Fibroblast of peridontal ligament (primary cell): ENCODE measurements around the gene GRID1.

ENCODE experiments used
- DNase-seq: peaks from one replicate; pipeline ENCODE4 v3.0.0-alpha.2; 2010; ENCODE audit errors: extremely low read depth

The GRID1 gene

GRCh38 chr10:85926986-85927385 lies 439.6 kb downstream of the GRID1 start:
- DNase-seq = no peak

GRCh38 chr10:85926136-85926535 lies 440.5 kb downstream of the GRID1 start:
- DNase-seq = no peak

GRCh38 chr10:85925201-85925750 lies 441.3 kb downstream of the GRID1 start:
- DNase-seq = no peak

- no peak for DNase-seq
These were observed 442.1 kb downstream of the GRID1 start for GRCh38 chr10:85924382-85925102.

- DNase-seq = no peak
These were observed 444.1 kb downstream of the GRID1 start for GRCh38 chr10:85922356-85923129.

DNA sequence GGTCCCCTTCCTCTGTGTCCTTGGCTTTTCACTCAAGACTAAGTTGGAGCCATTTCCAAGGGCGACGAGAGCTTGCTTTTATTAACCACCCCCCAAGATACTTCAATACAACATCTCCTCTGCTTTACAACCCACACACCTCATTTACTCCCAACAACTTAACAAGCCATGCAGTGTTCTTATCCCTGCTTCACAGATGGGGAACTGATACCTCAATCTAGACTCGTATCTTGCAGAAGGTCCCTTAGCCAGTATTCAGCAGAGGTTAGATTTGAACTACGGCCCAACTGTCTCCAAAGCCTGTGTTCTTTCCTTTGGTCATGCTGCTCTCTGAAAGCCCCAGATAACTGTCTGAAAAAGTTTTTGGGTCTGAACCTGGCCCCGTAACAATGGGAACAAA lies 444.8 kb downstream of the GRID1 start:
- no peak for DNase-seq

DNA sequence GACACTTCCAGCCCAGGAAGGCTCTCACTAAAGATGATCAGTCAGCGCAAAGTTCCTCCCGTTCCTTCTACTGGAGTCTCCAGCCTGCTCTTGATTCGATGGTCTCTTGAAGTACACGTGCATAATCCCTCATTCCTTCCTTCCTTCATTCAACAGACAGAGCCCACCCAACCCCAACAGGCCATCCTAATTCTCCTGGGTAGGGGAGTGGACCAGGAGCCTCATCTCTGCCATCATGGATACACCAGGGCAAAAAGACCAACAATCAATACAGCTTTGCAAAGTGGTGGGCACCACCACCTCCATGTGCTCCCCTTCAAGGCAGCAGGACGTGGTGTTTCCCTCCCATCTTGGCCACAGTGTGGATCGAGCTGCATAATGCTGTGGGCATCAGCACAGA lies 446.3 kb downstream of the GRID1 start:
- DNase-seq = no peak

DNA sequence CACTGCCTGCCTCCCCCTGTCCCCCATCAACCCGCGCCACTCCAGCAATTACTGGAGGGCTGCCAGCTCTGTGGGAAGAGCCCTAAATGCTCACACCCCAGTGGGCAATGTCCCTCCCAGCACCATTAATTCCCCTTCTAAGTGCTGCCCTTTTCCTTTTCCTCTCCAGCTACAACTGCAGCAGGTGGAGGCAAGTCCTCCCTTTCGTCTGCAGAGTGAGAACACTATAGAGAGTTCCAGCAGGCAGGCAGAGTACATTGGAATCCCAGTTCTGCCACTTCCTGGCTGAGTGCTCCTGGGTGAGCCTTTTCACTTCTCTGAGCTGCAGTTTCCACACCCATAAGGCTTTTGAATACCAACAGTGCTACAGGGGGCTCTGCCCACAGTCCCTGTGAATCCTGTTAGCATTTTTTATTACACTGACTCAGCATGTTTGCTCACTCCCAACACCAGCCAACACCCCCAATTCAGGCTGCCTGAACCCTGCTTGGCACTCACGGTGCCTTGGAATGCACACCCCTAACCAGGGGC lies 447.0 kb downstream of the GRID1 start:
- DNase-seq = no peak

DNA sequence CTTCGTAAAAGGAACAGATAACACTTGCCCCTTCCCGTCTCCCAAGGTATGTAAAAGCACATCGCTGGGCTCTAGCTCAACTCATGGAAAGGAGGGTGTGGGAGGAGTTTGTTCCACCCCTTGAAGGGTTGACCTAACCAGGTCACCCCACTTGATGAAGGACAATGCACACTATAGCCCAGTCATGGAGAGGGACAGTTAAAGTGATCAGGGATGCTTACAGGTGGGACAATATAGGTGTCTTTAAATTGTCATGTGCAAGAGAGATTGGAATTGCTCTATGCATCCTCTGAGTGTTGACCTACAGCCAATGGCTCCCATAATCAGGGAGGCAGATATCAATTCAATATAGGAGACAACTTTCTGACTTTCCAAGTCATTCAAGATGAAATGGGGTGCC lies 448.2 kb downstream of the GRID1 start:
- DNase-seq = no peak

DNA sequence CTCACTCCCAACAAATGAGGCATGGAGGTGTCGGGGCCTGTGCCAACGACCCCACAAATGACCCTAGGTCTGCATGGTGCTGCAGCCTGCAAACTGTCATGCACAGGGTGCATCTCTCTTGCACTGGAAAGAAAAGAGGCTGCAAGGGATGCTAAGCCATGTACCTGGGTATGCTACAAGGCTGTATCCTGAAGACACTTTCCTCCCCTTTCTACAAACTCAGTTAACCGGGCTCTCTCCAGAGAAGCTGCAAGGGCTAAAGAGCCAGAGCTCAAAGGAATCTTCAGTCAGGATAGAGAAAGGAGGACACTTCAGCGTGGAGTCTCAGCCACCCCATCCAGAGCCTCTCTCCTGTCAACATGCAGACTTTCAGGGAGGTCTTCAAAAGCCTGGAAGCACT lies 449.0 kb downstream of the GRID1 start:
- DNase-seq = no peak

DNA sequence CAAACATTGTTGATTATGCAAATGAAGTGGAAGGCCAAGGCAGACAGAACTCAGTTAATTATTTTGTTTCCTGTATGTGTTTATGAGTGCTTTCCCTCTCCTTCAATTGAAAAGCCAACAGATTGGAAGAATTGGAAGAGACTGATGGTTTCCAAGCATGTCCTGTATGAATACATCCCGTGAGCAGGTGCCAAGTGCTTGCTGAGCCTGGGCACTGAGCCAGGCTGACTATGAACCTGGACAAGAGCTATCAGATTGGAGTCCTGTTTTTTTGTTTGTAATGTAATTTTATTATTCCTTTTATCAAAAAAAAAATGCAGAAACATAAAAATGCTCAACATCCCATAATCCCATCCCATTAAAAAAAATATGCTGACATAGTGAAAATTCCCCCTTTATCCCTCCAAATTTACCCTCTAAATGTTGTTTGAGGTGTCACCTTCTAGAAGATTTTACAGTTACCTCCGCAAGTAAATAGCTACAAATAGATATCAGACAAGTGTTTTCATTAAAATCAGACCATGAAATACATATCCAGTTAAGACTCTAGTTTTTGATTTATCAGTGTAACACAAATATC lies 449.5 kb downstream of the GRID1 start:
- DNase-seq = no peak

- DNase-seq = no peak
These were observed 450.3 kb downstream of the GRID1 start for GRCh38 chr10:85916286-85916685.

- no peak for DNase-seq
These were observed 451.2 kb downstream of the GRID1 start for GRCh38 chr10:85915245-85915846.

DNA sequence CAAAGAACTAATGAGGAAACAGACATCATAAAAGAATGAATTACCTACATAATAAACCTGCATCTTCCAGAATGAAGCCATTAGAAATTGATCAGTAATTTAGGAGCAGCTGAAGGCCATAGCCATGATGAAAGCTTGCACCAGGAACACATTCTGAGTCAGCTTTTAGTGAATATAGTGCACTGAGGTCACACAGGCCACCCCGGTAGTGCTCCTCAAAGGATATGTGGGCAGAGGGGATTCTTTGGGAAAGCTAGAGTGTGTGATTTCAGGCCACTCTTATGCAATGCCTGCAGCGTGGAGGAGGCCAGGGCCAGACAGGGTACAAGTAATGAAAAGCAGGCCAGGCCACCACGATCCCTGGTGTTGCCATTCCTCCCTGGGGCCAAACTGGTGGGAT lies 451.9 kb downstream of the GRID1 start:
- DNase-seq = no peak

DNA sequence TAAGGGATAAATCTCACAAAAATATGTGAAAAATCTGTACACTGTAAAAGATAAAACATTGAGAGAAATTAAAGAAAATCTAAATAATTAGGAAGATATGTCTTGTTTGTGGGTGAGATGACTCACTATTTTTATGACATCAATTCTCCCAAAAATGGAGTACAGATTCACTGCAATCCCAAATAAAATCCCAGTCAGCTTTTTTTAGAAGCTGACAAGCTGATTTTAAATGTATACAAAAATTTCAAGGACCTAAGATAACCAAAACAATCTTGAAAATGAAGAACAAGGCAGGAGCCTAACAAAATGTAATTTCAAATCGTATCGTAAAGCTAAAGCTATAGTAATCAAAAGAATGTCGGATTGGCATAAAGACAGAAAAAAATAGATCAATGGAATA lies 458.1 kb downstream of the GRID1 start:
- DNase-seq = no peak

GRCh38 chr10:85902051-85902450 lies 464.5 kb downstream of the GRID1 start:
- no peak for DNase-seq

DNA sequence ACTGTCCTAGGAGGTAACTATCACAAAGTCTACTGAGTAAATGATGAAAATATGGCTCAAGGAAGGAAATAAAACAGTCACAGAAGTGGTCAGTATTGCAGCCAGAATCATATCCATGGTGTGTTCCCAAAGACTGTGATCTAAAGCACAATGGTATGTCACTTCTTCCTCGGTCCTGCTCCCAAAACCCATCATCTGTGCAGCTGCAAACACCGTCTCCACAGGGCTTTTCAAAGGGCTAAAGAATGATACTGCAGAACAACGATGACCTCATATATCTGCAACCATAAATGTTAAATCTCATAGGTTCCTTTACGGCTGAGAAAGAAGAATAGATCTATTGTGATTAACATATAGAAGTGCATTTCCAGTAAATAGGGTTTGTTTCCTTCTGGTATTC lies 465.0 kb downstream of the GRID1 start:
- DNase-seq = no peak

- DNase-seq = no peak
These were observed 466.1 kb downstream of the GRID1 start for GRCh38 chr10:85900487-85900886.

DNA sequence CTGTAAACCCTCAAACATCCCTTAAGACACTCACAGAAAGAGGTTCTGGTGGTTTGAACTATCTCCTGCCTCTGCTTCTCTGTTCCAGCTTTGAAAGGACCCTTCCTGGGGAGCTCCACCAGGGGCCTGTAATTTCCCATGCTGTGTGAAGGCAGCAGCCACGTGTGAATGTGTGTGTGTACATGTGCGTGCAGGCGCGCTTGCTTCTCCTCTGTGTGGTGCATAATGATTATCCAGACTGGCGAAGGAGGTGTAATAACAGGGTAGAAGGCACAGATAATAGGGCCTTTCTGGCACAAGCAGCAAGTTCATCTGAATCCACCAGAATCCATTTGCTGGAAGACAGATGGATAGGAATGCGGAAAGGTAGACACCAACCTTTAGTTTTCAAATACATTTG lies 466.5 kb downstream of the GRID1 start:
- DNase-seq = no peak

DNA sequence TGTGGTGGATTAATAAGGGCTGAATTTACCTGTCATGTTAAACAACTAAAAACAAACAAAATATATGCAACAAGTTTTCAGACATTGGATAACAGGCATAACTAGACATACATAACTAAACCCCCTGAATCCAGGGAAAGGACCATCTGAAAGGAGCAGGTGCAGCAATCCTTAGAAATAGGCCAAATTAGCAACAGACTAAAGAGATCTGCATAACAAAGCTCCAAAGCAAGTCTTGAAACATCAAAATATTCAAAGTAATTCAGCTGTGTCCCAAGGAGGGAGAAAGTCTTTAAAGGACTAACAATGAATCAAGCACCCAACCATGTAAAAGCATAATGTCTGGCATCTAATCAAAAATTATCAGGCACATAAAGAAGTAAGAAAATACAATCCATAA lies 475.1 kb downstream of the GRID1 start:
- DNase-seq = no peak

GRCh38 chr10:85888559-85888958 lies 478.0 kb downstream of the GRID1 start:
- no peak for DNase-seq

- DNase-seq = no peak
These were observed 478.6 kb downstream of the GRID1 start for GRCh38 chr10:85888004-85888403.
